SKM-1 (cell line): Measurements from ENCODE around the gene NOX5.
"Not testable (repeated sequence)": the region's sequence is repeated elsewhere in the genome, so short reads cannot be mapped to it uniquely, and the experiment has no call there.

Experiments used
- DNase-seq: peaks from one replicate; lab custom pipeline; 2025; ENCODE audit not compliant: unreplicated experiment; lab: John Stamatoyannopoulos, UW

The NOX5 gene

DNA sequence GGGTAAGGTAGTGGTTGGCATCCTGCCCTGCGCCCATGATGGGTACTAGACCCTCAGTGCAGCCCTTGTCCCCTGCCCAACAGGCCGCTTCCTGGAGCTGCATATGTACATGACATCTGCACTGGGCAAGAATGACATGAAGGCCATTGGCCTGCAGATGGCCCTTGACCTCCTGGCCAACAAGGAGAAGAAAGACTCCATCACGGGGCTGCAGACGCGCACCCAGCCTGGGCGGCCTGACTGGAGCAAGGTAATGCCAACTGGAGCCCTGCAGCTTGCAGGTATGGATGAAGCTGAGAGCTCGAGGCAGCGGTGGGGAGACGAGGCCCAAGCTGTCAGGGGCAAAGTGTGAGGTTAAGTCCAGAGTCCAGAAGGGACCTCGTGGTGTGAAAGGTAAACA, 40.8 kb downstream of the NOX5 start:
- no peak for DNase-seq

DNA sequence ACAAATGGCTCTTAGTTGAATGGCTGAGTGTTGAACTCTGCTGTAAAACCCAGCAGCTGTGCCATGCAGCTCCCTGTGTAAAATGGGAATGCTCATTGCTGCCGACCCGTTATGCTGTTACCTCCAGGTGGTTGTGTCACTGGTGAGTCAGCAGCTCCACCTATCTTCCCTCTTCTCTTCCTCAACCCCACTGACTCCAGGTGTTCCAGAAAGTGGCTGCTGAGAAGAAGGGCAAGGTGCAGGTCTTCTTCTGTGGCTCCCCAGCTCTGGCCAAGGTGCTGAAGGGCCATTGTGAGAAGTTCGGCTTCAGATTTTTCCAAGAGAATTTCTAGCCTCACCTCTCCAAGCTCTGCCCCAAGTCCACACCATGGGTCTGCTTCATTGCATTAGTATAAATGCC, 41.9 kb downstream of the NOX5 start:
- no peak for DNase-seq

DNA sequence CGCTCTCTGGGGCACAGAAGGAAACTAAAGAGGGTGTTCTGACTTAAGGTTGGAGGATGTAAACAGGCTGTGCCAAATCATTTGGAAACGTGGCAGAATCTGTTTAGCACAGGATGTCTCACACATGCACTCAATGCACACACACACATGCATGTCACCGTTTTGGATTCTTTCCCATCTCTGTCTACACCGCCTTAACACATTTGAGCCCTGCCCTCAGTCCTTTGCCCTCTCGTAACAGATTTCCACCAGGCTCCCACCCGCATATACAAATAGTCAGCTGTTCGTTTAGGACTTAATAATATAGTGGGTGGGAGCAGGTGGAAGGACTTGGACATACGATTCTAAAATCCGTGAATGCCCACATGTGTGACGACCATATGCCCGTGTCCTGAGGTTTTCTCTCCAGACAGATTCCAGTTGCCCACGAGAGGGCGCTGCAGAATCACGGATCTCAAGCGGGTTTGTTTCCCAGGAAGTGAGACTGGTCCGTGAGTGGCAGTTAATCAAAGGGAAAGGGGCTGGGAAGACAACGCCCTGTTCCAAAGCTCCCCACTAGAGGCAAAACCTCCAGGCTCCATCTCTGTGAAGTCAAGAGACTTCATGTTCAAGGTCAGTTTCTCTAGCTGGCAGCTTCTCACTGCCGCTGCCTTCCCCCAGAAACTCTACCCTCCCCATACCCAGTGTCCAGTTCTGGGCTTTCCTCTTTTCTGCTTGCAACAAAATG, 44.5 kb downstream of the NOX5 start:
- peak; percentile 76 for DNase-seq

DNA sequence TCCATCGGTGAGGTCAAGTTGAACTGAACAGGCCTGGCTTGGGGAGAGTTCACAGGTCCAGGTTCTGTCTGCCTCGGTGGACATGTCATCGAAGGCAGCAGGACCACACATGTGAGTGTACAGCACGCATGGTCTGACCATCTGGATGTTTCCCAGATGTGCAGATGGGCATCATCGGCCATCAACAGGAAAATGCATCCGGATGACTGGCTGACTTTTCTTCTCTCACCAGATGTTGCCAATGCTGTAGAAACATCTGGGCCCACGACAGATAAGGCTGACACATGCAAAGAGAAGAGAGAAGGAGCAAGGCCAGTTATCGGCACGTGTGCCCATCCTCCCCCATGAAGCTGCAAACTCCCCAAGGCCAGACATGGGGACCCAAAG, 45.1 kb downstream of the NOX5 start:
- DNase-seq: no peak

DNA sequence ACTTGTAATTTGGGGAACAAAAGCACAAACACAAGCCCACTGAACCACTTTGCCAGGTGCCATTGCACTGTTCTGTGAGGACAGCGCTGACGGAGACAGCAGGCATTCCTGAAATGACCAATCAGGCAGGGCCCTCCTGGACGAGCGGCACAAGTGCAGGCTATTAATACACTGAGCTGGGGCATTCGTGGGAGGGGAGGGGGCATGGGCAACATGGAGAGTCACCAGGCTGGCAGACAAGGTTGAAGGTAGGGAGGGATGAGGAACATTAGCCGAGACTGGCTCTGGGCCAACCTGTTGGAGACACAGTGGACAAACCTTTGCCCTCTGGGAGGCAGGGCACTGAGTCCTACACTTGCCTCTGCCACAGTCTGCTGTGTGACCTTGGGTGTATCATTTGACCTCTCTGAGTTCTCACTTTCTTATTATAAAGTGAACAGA, 45.6 kb downstream of the NOX5 start:
- DNase-seq: no peak

DNA sequence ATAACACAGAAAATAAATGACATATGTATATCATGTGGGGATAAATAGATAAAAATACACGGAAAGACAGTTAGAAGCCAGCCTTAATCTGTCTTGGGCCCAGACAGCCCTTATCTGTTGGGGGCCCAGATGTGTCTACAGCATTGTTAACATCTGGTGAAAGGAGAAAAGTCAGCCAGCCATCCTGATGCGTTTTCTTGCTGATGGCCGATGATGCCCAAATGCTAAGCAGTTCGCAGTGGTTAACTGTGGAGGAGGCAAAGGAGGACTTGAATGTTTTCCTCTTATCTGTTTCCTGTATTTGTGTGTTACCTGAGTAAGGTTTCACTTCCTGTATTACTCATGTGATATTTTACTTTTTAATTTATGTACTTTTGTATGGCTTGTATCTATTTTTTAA, 46.2 kb downstream of the NOX5 start:
- DNase-seq: no peak

DNA sequence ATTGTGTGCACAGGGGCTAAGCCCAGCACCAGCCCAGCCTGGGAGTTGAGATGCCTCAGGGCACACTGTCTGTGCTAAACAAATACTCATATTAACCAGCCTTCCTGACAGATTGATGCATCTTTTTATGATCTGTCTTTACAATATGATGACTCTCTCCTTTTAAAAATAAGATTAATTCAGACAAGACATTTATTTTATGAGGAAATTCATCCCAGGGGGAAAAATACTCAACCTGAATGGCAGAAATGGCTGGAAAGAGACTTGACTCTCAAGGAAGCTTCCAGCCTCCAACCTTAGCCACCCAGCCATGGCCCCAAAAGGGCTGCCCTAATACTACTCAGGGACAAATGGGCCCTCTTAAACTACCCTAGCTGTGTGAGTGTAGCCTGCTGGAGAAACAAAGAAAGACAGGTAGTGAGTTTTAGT, 46.9 kb downstream of the NOX5 start:
- no peak for DNase-seq

DNA sequence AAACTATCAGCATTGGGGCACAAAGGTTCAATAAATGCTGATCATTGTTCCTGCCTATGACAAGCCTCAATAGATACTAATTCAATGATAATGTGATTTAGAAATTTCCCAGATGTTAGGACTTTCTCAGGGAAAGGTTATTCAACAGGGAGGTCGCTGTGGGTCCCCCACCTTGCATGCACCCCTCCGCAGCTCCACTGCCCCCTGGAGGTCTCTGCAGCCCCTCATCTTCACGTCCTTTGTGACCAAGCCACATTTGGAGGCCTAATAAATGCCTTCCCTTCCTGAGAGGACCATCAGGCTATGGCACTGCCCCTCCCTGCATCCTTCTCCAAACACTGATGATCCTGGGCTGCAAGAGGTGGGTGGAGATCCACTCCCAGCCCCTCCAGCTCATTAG, 50.2 kb downstream of the NOX5 start:
- DNase-seq: no peak

DNA sequence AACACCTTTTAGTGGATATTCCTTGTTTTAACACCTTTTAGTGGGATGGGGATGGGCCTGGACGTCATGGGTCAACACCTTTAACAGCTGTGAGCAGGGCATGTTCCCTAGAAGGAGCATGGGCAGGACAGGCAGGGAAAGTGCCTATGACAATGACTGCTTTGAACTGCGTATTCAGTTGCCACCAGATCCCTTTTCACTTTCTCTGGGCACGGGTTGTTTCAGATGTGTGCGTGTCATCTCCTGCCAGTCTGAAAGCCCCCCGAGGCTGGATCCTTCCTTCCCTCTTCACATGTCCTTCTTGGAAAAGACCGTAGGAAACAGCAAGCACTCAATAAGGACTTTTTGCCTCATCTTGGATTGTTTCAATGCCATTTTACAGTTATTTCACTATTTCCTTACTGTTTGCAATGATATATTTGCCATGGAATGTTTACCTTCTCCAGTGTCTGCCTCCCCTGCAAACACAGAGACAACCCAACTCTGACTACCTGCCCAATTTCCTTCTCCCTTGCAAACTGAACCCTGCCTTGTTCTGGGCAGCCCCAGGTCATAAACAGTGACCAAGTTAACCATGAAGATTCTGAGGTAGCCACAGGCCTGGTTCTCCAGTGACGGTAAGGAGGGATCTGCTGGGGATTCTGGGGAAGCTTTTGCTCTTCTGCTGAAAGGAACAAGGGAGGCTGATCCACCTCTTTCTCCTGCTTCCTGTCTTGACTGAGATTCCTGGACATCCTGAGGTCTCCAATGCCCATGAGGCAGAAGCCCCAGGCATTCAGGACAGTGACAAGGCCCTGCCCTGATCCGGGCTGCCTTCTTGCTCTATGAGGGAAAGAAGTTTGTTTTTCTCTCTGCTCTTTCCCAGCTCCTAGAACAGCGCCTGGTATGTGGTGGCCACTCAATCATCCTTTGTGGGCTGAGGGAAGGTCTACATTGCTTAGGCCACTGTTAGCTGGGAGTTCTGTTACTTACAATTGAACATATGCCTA, 51.8 kb downstream of the NOX5 start:
- DNase-seq: no peak

DNA sequence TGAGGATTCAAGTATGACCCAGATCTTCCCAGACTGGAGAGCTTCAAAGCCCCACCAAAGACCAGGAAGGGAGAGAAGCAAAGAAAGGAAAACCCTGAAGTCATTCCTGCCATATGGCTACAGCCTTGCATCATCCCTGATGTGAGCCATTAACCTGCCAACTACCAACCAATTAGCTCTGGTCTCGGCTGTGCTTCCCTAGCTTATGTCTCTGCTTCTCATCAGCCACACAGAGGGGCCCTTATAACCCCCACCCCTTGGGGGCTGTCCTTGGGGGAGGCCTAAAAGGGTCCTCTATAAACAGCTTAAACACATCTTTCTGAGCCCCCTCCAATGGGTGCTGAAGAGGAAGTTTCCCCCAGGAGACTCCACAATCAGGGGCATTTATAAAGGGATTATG, 52.8 kb downstream of the NOX5 start:
- DNase-seq: no peak

DNA sequence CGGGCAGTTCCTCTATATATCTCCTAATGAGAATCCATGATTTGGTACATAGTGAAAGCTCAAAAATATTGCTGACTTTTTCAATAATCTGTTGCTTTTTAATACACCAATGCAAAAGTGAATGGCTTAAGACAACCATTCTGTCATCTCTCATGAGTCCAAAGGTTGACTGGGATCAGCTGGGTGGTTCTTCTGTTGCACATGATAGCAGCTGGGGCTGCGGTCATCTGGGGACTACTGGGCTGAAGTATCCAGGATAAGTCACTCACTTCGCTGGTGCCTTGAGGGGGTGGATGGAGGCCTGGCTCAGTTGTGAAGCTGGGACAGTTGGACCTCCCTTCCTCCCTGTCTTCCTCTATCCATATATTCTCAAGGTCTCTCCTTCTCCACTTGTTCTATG, 53.7 kb downstream of the NOX5 start:
- DNase-seq: no peak

DNA sequence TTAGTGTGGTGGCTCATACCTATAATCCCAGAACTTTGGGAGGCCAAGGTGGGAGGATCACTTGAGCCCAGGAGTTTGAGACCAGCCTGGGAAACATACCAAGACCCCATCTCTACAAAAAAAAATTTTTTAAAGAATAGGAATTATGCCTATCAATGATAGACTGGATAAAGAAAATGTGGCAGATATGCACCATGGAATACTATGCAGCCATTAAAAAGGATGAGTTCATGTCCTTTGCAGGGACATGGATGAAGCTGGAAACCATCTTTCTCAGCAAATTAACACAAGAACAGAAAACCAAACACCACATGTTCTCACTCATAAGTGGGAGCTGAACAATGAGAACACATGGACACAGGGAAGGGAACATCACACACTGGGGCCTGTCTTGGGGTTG, 54.8 kb downstream of the NOX5 start:
- not testable (repeated sequence) for DNase-seq

DNA sequence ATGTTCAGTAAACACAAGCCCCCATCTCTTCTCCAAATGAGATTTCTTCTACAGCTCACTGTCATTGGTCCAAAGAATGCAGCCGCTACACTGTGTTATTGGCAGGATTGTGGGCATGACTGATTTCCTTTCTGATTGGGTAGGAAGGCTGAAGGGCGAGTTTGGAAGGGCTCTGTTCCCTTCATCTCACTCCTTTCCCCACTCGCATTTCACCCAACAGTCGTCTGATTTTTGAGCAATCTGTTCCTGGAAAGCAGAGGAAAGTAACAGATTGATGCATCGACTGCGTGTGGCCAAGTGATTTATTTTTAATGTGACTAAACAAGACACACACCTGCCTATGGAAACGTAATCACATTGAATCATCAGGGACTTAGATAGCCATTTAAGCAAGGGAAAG, 55.5 kb downstream of the NOX5 start:
- no peak for DNase-seq

DNA sequence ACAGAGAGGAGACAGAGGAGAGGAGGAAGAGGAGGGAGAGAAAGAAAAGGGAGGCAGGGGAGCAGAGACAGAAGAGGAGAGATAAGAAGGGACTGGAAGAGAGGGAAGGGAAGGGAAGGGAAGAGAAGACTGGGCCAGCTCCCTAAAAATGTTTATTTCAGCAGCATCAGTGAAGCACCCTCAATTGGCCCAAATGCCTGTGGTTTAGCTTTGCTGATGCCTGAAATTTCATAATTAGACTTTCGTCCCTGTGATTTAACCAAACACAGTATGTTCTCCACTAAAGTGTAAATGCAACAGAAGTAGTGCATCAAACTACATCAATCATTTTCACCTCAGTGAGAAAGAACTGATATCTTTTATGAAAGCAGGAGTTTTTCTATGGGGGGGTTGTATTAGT, 55.9 kb downstream of the NOX5 start:
- no peak for DNase-seq

DNA sequence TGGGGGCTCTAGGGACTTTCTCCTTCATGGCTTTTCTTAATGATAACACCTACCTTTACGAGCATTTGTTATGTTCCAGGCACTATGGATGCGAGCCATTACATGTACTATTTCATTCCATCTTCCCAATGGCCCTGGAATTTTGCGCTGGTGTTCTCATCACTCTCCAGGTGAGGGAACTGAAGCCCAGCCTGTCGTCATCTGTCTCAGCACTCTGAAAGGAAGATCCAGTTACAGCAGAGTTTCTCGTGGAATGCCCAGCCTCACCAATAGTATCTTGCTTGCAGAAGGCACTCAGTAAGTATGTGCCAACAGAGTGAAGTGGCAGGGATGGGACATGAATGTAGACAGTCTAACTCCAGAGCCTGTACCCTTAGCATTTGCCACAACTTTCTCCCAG, 56.8 kb downstream of the NOX5 start:
- DNase-seq: no peak

DNA sequence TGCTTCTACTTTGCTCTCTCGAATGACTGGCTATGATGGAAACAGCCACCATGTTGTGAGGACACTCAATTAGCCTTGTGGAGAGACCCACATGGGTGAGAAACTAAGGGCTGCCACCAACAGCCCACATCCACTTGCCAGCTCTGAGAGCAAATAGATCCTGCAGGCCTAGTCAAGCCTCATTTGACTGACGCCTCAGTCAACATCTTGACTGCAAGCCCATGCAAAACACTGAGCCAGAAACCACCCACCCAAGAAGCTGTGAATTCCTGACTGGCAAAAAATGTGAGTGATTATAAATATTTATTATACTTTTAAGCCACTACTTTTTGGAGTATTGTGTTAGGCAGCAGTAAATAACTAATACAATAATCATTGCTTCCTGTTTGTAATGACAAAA, 58.4 kb downstream of the NOX5 start:
- DNase-seq: no peak

DNA sequence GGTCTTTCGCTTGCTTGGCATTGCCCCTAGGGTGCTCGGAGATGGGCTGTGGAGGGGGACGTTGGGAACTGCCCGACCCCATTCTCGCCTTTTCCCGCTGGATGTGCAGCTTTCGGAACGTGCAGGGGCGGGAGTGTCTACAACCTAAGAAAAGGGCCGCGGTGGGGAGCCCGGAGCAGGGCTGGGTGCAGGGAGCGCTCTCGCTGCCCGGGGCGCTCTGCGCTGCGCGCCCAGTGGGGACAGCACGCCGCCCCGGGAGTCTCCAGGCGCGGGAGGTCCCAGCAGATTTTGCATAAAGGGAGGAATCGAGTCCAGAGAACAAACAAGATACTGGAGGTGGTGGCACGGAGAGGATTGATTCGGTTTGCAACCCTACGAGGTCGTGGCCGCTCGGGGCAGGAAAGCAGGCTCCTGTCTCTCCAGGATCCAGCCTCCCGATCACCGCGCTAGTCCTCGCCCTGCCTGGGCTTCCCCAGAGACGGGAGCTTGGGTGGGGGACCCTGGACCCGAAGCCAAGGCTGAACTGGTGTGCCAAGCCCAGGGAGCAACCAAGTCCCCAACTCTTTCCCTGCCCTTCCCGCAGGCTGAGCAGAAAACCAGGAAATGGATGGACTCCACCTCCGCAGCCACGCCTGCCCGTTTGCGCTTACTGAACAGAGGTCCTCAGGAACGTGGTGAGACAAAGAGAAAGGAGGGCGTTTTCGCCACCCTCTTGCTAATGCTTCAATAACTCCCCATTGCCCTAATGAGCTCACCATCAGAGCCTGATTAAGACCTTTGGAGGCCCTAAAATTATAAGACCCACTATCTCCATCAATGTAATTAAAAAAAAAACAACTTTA, 59.7 kb downstream of the NOX5 start:
- DNase-seq: peak; percentile 36

DNA sequence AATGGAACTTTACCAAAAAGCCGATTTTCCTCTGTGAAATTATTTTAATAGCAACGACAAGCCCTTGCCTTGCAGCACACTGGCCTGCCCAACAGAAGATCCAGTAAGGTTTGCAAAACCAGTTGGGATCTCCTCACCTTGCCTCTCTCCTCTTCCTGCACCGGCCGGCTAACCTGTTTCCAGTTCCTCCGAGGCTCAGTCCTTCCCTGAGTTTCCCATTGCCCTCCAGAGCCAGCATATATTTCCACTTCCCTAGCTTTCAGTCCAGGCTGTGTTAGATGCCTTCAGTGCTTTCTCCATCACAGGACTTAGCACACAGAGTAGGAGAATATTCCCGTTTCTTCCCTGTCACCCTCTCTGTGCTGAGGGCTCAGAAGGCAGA, 60.3 kb downstream of the NOX5 start:
- no peak for DNase-seq

DNA sequence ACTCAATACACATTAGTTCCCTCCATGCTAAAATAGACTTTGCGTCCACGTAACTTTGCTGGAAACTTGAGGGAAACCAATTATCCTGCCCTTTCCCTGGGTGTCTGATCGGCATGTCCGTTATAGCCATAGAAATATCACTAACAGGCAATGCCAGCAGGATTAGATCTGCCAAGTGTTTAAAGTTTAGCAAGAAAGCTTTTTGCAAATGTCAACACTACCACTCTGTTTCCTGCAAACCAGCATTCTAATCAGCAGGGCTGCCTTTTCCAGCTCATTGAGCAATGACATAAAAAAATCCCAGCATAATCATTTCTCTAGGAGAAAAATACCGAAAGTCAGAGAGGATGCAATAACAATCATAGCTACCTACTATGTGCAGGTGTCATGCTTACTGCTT, 60.9 kb downstream of the NOX5 start:
- DNase-seq: no peak

DNA sequence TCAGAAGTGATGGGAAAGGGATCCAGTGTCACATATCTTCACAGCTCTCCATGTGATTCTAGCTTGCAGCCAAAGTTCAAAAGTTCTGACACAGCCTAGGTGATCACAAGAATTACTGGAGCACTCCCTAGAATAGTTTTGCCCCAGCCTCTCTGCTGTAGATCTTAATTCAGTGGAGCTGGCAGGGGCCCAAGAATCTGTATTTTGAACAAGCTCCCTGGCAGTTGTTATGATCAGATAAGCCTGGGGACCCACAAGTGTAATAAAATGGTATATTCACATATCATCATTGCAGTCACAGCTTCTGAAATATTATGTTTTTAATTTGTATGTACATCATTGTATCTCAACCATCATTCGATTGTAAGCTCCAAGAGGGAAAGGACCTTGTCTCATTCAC, 62.3 kb downstream of the NOX5 start:
- no peak for DNase-seq

DNA sequence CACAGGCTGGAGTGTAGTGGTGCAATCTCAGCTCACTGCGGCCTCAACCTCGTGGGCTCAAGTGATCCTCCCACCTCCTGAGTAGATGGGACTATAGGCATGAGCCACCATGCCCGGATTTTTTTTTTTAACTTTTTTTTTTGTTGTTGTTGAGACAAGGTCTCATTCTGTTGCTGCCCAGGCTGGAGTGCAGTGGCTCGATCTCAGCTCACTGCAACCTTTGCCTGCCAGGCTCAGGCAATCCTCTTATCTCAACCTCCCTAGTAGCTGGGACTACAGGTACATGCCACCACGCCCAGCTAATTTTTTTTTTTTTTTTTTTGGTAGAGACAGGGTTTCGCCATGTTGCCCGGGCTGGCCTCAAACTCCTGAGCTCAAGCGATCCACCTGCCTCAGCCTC, 64.1 kb downstream of the NOX5 start:
- DNase-seq: no peak
